RWPE2 (cell line): ENCODE measurements around the gene TMEM222.
"Not testable (repeated sequence)": the region's sequence is repeated elsewhere in the genome, so short reads cannot be mapped to it uniquely, and the experiment has no call there.

Experiments used
- ATAC-seq: fragments of 200-7000 bp; cut with Tn5 transposase; 3 replicates; pipeline ENCODE4 v1.9.1; 2021; ENCODE audit warnings: low read depth
- DNase-seq: peaks from one replicate; pipeline ENCODE4 v3.0.0-alpha.2; 2020; ENCODE audit warnings: low spot score
- H3K27ac ChIP-seq: fragments of 450-650 bp; 2 replicates; pipeline ENCODE4 v1.5.1; 2017; ENCODE audit warnings: mild to moderate bottlenecking; ENCODE audit not compliant: poor library complexity, severe bottlenecking
- H3K27me3 ChIP-seq: fragments of 250-450 bp; sonication (Bioruptor Pico); 2 replicates; pipeline ENCODE4 v1.5.1; 2021; ENCODE audit warnings: mild to moderate bottlenecking, moderate library complexity; ENCODE audit not compliant: insufficient read depth, poor library complexity, severe bottlenecking
- H3K36me3 ChIP-seq: fragments of 250-450 bp; sonication (Bioruptor Pico); 2 replicates; pipeline ENCODE4 v1.5.1; 2020; ENCODE audit warnings: low read depth, mild to moderate bottlenecking, moderate library complexity
- H3K4me1 ChIP-seq: fragments of 250-450 bp; sonication (Bioruptor Pico); 2 replicates; pipeline ENCODE4 v1.5.1; 2021; ENCODE audit warnings: mild to moderate bottlenecking, moderate library complexity; ENCODE audit not compliant: insufficient read depth, poor library complexity, severe bottlenecking
- H3K4me3 ChIP-seq: fragments of 250-450 bp; sonication (Bioruptor Pico); 2 replicates; pipeline ENCODE4 v1.5.1; 2021; ENCODE audit warnings: mild to moderate bottlenecking, moderate library complexity; ENCODE audit not compliant: severe bottlenecking
- H3K9me3 ChIP-seq: fragments of 250-450 bp; sonication (Bioruptor Pico); 2 replicates; pipeline ENCODE4 v1.5.1; 2021; ENCODE audit warnings: mild to moderate bottlenecking, moderate library complexity; ENCODE audit not compliant: severe bottlenecking
- CTCF ChIP-seq: fragments of 450-650 bp; IDR thresholded peaks from one replicate; pipeline ENCODE4 v1.5.1; 2017; ENCODE audit warnings: mild to moderate bottlenecking, moderate library complexity; ENCODE audit not compliant: poor library complexity, severe bottlenecking

Gene TMEM222

GRCh38 chr1:27383661-27384060, 61.7 kb downstream of the TMEM222 start:
- H3K9me3 ChIP-seq, result no peaks in the 10 kb centered on the region
- H3K36me3 ChIP-seq, result no peaks in the 10 kb centered on the region
- no peak overlapping the region for H3K27ac ChIP-seq
- TF ChIP-seq CTCF, result no peak
- no peak overlapping the region for H3K4me3 ChIP-seq
- no peak for ATAC-seq
- H3K27me3 ChIP-seq, result no peaks in the 10 kb centered on the region
- no peak for DNase-seq
- H3K4me1 ChIP-seq, result no peaks in the 10 kb centered on the region

GRCh38 chr1:27384797-27385196, 62.8 kb downstream of the TMEM222 start:
- H3K27ac ChIP-seq, H3K27me3 ChIP-seq, DNase-seq, H3K4me1 ChIP-seq, H3K36me3 ChIP-seq, H3K4me3 ChIP-seq, H3K9me3 ChIP-seq, ATAC-seq: not testable (repeated sequence)
